Liver (tissue), 9 donors: Measurements from ENCODE around the gene SLC17A4. TPM values are rescaled to one million over a fixed set of nuclear protein-coding genes. Genes with fewer than 3 reads are reported as not detected.

ENCODE experiments used
- DNase-seq: peaks from one replicate; pipeline ENCODE4 v3.0.0-alpha.2; 2017; ENCODE audit warnings: low spot score
- H3K27ac ChIP-seq, 2 donors: one replicate each; pipeline ENCODE4 v1.7.0; 2013; ENCODE audit warnings: inconsistent platforms in 2 of 2, low read length in 2 of 2, control low read depth in 1 of 2, low read depth in 1 of 2, mild to moderate bottlenecking in 1 of 2
- H3K27me3 ChIP-seq, 4 donors: one replicate each; pipeline versions ENCODE4 v1.6.1 to v1.7.0; 2013; ENCODE audit warnings: low read length in 3 of 4, inconsistent platforms in 1 of 4, mild to moderate bottlenecking in 1 of 4, moderate library complexity in 1 of 4; ENCODE audit not compliant: control insufficient read depth in 4 of 4, insufficient read depth in 4 of 4
- H3K36me3 ChIP-seq, 4 donors: one replicate each; pipeline versions ENCODE4 v1.6.1 to v1.7.0; 2013; ENCODE audit warnings: low read length in 3 of 4, mild to moderate bottlenecking in 3 of 4, low read depth in 1 of 4, moderate library complexity in 1 of 4; ENCODE audit not compliant: control insufficient read depth in 4 of 4, insufficient read depth in 3 of 4
- H3K4me1 ChIP-seq, 4 donors: one replicate each; pipeline versions ENCODE4 v1.6.1 to v1.7.0; 2013; ENCODE audit warnings: low read length in 3 of 4, mild to moderate bottlenecking in 3 of 4, moderate library complexity in 1 of 4; ENCODE audit not compliant: control insufficient read depth in 4 of 4, insufficient read depth in 4 of 4
- H3K4me3 ChIP-seq, 3 donors: one replicate each; pipeline versions ENCODE4 v1.6.1 to v1.7.0; 2013; ENCODE audit warnings: low read length in 3 of 3, control low read depth in 1 of 3, low read depth in 1 of 3, mild to moderate bottlenecking in 1 of 3
- H3K9ac ChIP-seq, 2 donors: one replicate each; pipeline ENCODE4 v1.7.0; 2013; ENCODE audit warnings: low read length in 2 of 2, mild to moderate bottlenecking in 2 of 2, moderate library complexity in 2 of 2, control low read depth in 1 of 2, low read depth in 1 of 2
- H3K9me3 ChIP-seq, 4 donors: one replicate each; pipeline versions ENCODE4 v1.6.1 to v1.7.0; 2013; ENCODE audit warnings: low read length in 3 of 4; ENCODE audit not compliant: control insufficient read depth in 4 of 4
- EGR1 ChIP-seq, 2 donors: IDR thresholded peaks; 2 replicates each; pipeline ENCODE4 v1.6.1; 2016 to 2018; ENCODE audit warnings: antibody characterized with exemption in 2 of 2, low read depth in 2 of 2
- FOXA1 ChIP-seq: IDR thresholded peaks from 2 replicates; pipeline ENCODE4 v1.6.1; 2016; ENCODE audit warnings: antibody characterized with exemption
- HNF4A ChIP-seq, 2 donors: conservative IDR thresholded peaks; 2 replicates each; pipeline ENCODE4 v1.6.1; 2016; ENCODE audit warnings: antibody characterized with exemption in 2 of 2, mild to moderate bottlenecking in 2 of 2
- HNF4G ChIP-seq: IDR thresholded peaks from 2 replicates; pipeline ENCODE4 v1.6.1; 2016; ENCODE audit warnings: antibody characterized with exemption
- JUND ChIP-seq, 2 donors: IDR thresholded peaks; 2 replicates each; pipeline ENCODE4 v1.6.1; 2016; ENCODE audit warnings: antibody characterized with exemption in 2 of 2
- NR2F2 ChIP-seq: IDR thresholded peaks from 2 replicates; pipeline ENCODE4 v1.6.1; 2016; ENCODE audit warnings: antibody characterized with exemption
- RAD21 ChIP-seq, 2 donors: IDR thresholded peaks; 2 replicates each; pipeline ENCODE4 v1.6.1; 2016; ENCODE audit warnings: antibody characterized with exemption in 2 of 2, mild to moderate bottlenecking in 2 of 2
- RXRA ChIP-seq, 2 donors: IDR thresholded peaks; 2 replicates each; pipeline ENCODE4 v1.6.1; 2017 to 2018; ENCODE audit warnings: antibody characterized with exemption in 2 of 2, mild to moderate bottlenecking in 1 of 2
- TAF1 ChIP-seq: conservative IDR thresholded peaks from 2 replicates; pipeline ENCODE4 v1.6.1; 2016; ENCODE audit warnings: antibody characterized with exemption, mild to moderate bottlenecking
- YY1 ChIP-seq: IDR thresholded peaks from 2 replicates; pipeline ENCODE4 v1.6.1; 2016; ENCODE audit warnings: antibody characterized with exemption, mild to moderate bottlenecking
- WGBS: extraction: QIAGEN DNeasy Blood & Tissue Kit; methylation state at CpG from one replicate; pipeline ENCODE4 v1.1.7; 2013; 5-methylcytosine and 5-hydroxymethylcytosine counted together
- polyA plus RNA-seq, 2 donors: library from polyadenylated mRNA; stranded (reverse) in 1 of 2; unstranded in 1 of 2; fragments of 200-250 nt in 1 of 2; fragments of >200 nt in 1 of 2; fragmentation: Nextera tagmentation in 1 of 2; extraction: Ambion mirVana in 1 of 2; gene quantifications; one replicate each; pipeline versions ENCODE4 v1.2.1 to v1.2.3, GENCODE V29; 2013 to 2015
- total RNA-seq, 2 donors: library from RNA; depleted of rRNA; stranded (reverse); fragments of >200 nt; gene quantifications; one replicate each; pipeline ENCODE4 v1.2.3, GENCODE V29; 2014
- TF ChIP-seq, protein P1 (sequence below): fragments of 150-350 bp; IDR thresholded peaks from 2 replicates; pipeline ENCODE4 v1.5.1; 2017; ENCODE audit warnings: improper control_type of control experiment, low read depth, low read length; ENCODE audit not compliant: missing input control
- TF ChIP-seq, protein P2 (sequence below): IDR thresholded peaks from 2 replicates; pipeline ENCODE4 v1.6.1; 2016; ENCODE audit warnings: antibody characterized with exemption
- TF ChIP-seq, protein P3 (sequence below): IDR thresholded peaks from 2 replicates; pipeline ENCODE4 v1.6.1; 2016; ENCODE audit warnings: antibody characterized with exemption, mild to moderate bottlenecking
- donor health status: healthy.
- donor health status: healthy.
- donor health status: healthy.
- donor health status: healthy.
- donor health status: healthy.

SLC17A4 gene
- total and polyA plus RNA-seq, 4 donors = 4.4 to 27.3 (median 8.4) TPM

DNA sequence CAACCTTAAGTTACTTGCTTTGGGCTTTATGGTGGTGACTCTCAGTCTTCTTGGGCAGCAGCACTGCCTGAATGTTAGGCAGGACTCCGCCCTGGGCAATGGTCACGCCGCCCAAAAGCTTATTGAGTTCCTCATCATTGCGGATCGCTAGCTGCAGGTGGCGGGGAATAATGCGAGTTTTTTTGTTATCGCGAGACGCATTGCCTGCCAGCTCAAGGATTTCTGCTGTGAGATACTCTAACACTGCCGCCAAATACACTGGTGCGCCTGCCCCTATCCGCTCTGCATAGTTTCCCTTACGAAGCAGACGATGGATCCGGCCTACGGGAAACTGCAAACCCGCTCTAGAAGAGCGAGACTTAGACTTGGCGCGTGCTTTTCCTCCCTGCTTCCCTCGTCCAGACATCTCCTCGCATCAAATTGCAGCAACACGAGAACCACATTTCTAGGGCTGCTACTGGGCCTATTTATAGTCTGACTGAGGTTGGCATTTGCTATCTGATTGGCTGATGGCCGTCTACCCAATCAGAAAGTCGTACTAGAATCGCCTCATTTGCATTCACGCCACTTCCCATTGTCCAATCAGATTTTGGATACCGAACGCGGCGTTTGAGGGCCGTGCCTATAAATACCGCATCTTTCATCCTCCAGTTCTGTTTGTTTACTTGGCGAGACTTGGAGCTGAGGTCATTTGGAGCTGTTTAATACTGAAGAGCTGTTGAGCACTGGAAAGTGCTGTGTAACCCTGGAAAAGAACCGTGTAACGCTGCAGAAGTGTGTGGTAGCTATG is 28.2 kb upstream of the SLC17A4 start:
- 96% methylated on average over 37 of the region's 37 CpGs for WGBS
- Histone ChIP-seq H3K9me3 (no peaks in the 10 kb centered on the region), H3K9ac (no peak overlapping the region), H3K27ac (no peak overlapping the region), H3K4me3 (no peak overlapping the region), H3K4me1 (no peaks in the 10 kb centered on the region), H3K36me3 (no peaks in the 10 kb centered on the region), H3K27me3 (no peaks in the 10 kb centered on the region)
- TF ChIP-seq HNF4A (conservative IDR thresholded peaks at IDR 0.05) = no peak
- DNase-seq = no peak

DNA sequence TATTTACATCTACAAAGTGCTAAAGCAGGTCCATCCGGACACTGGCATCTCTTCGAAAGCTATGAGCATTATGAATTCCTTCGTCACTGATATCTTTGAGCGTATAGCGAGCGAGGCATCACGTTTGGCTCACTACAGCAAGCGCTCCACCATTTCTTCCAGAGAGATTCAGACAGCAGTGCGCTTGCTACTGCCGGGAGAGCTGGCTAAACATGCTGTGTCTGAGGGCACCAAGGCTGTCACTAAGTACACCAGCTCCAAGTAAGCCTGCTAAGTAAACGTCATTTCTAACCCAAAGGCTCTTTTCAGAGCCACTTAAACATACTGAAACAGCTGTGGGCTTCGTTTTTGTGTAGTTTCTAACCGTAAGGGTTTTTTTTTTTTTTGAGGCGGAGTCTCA is 27.5 kb upstream of the SLC17A4 start:
- no peaks in the 10 kb centered on the region for H3K4me1 ChIP-seq
- TF ChIP-seq, protein P1, sequence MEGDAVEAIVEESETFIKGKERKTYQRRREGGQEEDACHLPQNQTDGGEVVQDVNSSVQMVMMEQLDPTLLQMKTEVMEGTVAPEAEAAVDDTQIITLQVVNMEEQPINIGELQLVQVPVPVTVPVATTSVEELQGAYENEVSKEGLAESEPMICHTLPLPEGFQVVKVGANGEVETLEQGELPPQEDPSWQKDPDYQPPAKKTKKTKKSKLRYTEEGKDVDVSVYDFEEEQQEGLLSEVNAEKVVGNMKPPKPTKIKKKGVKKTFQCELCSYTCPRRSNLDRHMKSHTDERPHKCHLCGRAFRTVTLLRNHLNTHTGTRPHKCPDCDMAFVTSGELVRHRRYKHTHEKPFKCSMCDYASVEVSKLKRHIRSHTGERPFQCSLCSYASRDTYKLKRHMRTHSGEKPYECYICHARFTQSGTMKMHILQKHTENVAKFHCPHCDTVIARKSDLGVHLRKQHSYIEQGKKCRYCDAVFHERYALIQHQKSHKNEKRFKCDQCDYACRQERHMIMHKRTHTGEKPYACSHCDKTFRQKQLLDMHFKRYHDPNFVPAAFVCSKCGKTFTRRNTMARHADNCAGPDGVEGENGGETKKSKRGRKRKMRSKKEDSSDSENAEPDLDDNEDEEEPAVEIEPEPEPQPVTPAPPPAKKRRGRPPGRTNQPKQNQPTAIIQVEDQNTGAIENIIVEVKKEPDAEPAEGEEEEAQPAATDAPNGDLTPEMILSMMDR = no peak
- TF ChIP-seq YY1 (no peak), FOXA1 (no peak), HNF4G (no peak), EGR1 (IDR thresholded peaks at IDR 0.05; ENCODE audit: low read depth in 2 of 2) (no peak), NR2F2 (no peak), HNF4A (conservative IDR thresholded peaks at IDR 0.05) (no peak), RXRA (IDR thresholded peaks at IDR 0.05) (no peak), TAF1 (no peak), RAD21 (IDR thresholded peaks at IDR 0.05) (no peak)
- TF ChIP-seq, protein P2, sequence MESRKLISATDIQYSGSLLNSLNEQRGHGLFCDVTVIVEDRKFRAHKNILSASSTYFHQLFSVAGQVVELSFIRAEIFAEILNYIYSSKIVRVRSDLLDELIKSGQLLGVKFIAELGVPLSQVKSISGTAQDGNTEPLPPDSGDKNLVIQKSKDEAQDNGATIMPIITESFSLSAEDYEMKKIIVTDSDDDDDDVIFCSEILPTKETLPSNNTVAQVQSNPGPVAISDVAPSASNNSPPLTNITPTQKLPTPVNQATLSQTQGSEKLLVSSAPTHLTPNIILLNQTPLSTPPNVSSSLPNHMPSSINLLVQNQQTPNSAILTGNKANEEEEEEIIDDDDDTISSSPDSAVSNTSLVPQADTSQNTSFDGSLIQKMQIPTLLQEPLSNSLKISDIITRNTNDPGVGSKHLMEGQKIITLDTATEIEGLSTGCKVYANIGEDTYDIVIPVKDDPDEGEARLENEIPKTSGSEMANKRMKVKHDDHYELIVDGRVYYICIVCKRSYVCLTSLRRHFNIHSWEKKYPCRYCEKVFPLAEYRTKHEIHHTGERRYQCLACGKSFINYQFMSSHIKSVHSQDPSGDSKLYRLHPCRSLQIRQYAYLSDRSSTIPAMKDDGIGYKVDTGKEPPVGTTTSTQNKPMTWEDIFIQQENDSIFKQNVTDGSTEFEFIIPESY = no peak
- WGBS = 92% methylated on average over 14 of the region's 14 CpGs
- no peaks in the 10 kb centered on the region for H3K9me3 ChIP-seq
- no peak overlapping the region for H3K27ac ChIP-seq
- H3K36me3 ChIP-seq = no peaks in the 10 kb centered on the region
- H3K4me3 ChIP-seq = no peak overlapping the region
- no peak for DNase-seq
- no peak overlapping the region for H3K9ac ChIP-seq
- no peaks in the 10 kb centered on the region for H3K27me3 ChIP-seq

DNA sequence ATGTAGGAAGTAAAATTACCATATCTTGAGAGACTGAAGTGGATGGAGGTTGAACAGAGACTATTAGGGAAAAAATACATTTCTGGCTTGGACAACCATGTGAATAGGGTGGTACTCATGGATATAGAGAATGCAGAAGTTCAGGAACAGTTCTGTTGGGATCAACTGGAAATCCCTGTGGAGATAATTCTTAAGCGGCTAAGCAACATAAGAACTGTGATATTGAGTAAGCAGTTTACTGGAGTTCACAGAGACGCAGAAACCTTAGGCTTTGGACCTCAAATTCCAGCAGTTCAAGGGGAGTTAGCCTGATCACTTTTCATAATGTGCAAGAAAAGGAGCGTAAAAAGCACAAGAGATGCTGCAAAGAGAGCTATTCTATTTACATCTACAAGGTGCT is 23.6 kb upstream of the SLC17A4 start:
- DNase-seq = no peak
- TF ChIP-seq RAD21 (IDR thresholded peaks at IDR 0.05) (no peak), RXRA (IDR thresholded peaks at IDR 0.05) (no peak), TAF1 (no peak), JUND (IDR thresholded peaks at IDR 0.05) (no peak)
- TF ChIP-seq, protein P3, sequence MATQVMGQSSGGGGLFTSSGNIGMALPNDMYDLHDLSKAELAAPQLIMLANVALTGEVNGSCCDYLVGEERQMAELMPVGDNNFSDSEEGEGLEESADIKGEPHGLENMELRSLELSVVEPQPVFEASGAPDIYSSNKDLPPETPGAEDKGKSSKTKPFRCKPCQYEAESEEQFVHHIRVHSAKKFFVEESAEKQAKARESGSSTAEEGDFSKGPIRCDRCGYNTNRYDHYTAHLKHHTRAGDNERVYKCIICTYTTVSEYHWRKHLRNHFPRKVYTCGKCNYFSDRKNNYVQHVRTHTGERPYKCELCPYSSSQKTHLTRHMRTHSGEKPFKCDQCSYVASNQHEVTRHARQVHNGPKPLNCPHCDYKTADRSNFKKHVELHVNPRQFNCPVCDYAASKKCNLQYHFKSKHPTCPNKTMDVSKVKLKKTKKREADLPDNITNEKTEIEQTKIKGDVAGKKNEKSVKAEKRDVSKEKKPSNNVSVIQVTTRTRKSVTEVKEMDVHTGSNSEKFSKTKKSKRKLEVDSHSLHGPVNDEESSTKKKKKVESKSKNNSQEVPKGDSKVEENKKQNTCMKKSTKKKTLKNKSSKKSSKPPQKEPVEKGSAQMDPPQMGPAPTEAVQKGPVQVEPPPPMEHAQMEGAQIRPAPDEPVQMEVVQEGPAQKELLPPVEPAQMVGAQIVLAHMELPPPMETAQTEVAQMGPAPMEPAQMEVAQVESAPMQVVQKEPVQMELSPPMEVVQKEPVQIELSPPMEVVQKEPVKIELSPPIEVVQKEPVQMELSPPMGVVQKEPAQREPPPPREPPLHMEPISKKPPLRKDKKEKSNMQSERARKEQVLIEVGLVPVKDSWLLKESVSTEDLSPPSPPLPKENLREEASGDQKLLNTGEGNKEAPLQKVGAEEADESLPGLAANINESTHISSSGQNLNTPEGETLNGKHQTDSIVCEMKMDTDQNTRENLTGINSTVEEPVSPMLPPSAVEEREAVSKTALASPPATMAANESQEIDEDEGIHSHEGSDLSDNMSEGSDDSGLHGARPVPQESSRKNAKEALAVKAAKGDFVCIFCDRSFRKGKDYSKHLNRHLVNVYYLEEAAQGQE = no peak
- no peaks in the 10 kb centered on the region for H3K4me1 ChIP-seq
- H3K9me3 ChIP-seq = no peaks in the 10 kb centered on the region
- H3K9ac ChIP-seq = no peak overlapping the region
- H3K4me3 ChIP-seq = no peak overlapping the region
- no peak overlapping the region for H3K27ac ChIP-seq
- H3K36me3 ChIP-seq = no peaks in the 10 kb centered on the region
- 96% methylated on average over 3 of the region's 3 CpGs for WGBS
- no peaks in the 10 kb centered on the region for H3K27me3 ChIP-seq
